ENCODE data around the gene ALG8.
A peak's percentile ranks its signal among the peaks of the same experiment; 100 is the strongest.
"Not testable (repeated sequence)": the region's sequence is repeated elsewhere in the genome, so short reads cannot be mapped to it uniquely, and the experiment has no call there.

Gene ALG8

DNA sequence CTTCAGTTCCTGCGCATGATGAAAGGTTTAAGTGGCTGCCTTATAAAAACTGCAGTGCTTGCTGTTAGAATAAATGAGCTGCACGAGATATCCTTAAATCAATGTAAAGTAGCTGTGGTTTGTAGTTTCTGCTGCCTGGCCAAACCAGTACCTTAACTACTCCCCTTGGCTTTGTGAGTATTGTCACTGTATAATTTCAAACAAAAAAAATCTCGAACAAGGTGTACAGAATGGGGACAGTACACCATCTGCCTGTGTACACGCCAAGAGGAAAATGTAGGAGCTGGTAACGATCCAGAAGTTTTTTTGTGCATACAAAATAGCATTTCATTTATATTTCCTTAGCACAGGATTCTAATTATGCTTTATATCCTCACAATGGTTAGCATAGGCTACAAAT, 39.2 kb downstream of the ALG8 start:
- no peak for DNase-seq

GRCh38 chr11:78099666-78100065, 39.8 kb downstream of the ALG8 start:
- no peak for DNase-seq

DNA sequence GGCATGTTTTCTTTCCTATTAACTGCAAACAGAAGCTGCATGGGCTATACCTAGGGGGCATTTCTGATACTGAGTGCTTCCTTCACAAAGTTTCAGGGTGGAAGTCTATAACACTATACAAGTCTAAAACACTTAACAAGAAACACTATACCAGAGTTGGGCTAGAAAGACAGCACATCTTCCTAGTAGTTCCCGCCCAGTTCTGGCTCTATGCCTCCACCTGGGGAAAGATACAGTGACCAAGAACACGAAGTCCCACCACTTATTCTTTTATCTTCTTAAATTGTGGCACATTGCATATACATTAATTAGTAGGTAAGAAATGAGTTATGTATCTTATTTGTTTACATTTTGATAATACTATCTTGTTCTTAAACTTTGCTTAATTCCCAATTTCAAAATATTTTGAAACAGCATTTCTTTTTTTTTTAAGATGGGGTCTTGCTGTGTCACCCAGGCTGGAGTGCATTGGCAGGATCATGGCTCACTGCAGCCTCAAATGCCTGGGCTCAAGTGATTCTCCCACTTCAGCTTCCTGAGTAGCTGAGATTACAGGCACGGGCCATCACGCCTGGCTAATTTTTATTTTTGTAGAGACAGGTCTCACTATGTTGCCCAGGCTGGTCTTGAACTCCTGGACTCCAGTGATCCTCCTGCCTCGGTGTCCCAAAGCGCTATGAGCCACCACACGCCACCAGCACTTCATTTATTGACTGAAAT, 41.6 kb downstream of the ALG8 start:
- no peak for DNase-seq

DNA sequence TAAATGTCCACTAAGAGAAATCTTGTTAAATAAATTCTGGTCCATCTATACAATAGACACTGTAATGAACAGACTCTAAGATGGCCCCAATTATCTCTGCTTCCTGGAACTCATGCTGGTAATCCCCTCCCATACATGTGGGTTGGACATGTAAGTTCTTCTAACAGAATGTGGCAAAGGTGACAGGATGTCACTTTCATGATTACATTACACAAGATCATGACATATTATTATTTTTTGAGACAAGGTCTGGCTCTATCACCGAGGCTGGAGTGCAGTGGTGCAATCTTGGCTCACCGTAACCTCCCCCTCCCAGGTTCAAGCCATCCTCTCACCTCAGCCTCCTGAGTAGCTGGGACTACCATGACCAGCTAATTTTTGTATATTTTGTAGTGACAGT, 45.2 kb downstream of the ALG8 start:
- no peak for DNase-seq

DNA sequence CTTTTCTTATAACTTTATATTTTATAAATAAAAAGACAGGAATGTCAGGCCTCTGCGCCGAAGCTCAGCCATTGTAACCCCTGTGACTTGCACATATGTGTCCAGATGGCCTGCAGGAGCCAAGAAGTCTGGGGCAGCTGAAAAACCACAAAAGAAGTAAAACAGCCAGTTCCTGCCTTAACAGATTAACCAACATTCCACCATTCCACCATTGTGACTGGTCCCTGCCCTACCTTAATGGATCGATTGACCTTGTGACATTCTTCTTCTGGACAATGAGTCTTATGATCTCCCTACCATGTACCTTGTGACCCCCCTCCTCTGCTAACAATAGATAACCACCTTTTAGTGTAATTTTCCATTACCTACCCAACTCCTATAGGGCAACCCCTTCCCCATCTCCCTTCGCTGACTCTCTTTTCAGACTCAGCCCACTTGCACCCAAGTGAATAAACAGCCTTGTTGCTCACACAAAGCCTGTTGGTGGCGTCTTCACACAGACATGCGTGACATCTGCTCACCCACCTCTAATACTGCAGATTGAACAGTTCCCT, 52.8 kb downstream of the ALG8 start:
- DNase-seq = not testable (repeated sequence)

DNA sequence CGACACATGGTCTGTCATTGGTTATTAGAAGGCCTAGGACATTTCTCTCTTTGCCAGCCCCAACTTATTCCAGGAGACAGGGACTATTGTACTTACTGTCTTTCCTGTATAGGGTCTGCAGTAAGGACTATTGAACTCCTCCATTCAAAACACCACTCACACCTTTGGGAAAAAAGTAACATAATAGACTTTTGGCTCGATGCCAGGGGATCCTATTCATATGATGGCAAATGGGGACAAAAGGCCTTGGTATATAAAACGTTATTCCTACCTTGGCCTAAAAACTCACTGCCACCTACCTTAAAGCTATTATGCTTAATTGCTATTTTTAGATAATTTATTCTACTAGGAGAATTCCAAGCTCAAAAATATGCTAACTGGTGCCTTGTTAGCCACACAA, 53.5 kb downstream of the ALG8 start:
- DNase-seq = no peak

DNA sequence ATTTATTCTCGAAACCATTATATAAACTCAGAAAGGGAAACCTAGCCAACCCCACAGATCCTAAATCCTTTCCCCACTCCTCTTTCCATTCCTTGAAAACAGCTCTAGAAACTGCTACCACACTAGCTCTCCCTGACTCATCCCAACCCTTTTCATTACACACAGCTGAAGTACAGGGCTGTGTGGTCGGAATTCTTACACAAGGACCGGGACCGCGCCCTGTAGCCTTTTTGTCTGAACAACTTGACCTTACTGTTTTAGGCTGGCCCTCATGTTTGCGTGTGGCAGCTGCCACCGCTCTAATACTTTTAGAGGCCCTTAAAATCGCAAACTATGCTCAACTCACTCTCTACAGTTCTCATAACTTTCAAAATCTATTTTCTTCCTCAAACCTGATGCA, 54.9 kb downstream of the ALG8 start:
- DNase-seq = not testable (repeated sequence)

GRCh38 chr11:78083021-78083420, 56.4 kb downstream of the ALG8 start:
- DNase-seq = no peak

- DNase-seq = no peak
Measured at GRCh38 chr11:78082146-78082545, 57.3 kb downstream of the ALG8 start.

DNA sequence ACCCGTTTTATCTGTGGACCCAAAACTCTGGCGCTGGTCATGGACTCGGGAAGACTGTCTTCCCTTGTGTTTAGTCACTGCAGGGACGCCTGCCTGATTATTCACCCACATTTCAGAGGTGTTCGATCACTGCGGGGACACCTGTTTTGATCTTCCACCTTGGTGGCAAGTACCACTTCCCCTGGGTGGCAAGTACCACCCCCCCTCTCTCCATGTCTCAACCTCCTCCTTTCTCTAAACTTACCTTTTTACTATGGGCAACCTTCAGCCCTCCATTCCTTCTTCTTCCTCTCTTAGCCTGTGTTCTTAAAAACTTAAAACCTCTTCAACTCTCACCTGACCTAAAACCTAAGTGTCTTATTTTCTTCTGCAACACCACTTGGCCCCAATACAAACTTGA, 57.8 kb downstream of the ALG8 start:
- no peak for DNase-seq

- no peak for DNase-seq
Measured at GRCh38 chr11:78080818-78081495, 58.5 kb downstream of the ALG8 start.

DNA sequence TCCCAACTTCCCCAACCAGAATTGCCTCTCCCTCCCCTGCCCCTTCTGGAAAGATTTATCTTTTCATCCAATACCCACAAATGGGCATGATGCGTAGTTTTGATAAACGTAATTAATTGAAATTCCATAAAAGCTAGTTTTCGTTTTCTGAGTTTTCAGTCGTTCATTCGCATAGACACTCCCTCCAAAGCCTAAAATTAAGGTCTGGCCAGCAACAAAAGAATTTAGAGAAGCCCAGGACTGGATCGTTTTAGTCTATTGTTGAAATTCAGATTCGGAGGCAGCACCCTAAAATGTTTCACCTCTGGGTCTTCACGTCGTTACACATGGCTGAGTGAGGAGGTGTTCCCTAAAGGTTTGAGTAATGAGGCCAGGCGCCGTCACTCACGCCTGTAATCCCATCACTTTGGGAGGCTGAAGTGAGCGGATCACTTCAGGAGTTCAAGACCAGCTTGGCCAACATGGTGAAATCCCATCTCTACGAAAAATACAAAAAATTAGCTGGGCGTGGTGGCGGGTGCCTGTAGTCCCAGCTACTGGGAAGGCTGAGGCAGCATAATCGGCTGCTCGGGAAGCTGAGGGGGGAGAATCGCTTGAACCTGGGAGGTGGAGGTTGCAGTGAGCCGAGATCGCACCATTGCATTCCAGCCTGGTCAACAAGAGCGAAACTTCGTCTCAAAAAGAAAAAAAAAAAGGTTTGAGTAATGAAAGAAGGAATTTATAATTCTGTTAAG, 59.2 kb downstream of the ALG8 start:
- no peak for DNase-seq

DNA sequence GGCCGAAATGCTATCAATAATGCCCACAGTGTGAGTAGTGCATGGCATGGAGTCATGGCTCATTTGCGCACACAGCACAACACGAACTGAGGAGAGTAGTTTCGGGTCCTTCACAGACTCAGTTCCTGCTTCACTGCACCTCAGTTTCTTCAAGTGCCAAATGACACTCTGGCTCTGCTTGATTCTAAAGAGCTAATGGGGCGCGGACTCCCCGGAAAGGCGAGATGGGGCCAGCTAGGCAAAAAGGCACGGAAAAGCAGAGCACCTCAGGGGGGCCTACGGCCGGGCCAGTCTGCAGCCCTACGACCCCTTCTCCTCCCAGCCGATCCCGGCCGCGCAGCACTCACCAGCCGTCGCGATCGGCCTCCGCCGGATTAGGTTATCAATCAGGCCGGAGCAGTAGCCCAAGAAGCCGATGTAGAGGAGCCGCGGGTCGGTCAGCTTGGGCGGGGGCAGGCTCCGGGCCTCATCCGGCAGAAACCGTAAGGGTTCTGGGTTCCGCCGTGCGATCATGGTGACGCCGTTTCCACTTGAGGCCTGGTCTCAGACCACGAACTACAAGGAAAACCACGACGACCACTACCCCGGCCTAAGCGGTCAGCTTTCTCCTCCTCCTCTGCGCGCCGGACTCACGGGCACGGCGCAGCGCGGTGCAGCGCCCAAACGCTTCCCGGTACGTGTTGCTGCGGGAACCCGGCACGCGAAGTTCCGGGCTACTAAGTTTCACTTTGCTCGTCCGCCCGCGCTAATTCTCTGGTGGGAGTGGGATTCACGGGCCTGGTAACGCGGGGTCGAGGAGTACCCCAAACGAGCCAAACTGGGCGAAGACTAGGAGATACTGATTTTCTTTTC, 60.0 kb downstream of the ALG8 start, which contains the start of gene NDUFC2:
Gene NDUFC2, minus strand, starts transcription at position 631 of the 852 bp plus-strand sequence. Its CDS starts 118 bp downstream, at position 513.
- DNase-seq = peak; percentile 67 to 68

DNA sequence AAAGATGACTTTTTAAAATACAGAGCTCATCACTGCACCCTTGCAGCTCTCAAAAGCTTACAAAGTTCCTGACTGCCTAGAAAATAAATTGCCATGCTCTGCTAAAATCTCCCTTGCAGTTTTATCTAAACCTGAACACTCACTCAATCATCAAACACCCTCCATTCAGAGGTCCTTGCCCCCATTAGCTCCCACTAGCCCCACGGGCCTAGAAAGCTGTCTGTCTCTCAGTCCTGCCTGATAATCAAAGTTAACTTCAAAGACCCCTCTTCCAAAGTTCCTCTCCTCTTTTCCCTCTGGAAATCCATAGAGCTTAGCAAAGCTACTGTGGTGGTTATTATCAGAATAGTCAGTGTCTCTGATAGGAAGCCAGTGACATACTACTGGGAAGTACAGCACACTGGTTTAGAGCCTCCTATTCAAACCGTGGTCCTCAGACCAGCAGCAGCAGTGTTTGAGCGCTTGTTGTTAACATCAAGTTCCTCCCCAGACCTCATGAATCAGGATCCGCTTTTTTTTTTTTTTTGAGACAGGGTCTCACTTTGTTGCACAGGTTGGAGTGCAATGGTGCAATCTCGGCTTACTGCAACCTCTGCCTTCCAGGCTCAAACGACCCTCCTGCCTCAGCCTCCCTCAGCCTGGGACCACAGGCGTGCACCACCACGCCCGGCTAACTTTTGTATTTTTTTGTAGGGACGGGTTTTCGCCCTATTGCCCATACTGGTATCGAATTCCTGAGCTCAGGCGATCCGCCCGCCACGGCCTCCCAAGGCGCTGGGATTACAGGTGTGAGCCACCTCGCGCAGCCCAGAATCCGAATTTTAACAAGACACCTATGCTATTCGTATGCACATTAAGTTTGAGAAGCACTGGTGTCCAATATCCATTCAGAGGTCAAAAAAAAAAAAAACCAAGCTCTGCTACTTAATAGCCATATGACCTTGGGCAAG, 60.9 kb downstream of the ALG8 start:
- DNase-seq = no peak

DNA sequence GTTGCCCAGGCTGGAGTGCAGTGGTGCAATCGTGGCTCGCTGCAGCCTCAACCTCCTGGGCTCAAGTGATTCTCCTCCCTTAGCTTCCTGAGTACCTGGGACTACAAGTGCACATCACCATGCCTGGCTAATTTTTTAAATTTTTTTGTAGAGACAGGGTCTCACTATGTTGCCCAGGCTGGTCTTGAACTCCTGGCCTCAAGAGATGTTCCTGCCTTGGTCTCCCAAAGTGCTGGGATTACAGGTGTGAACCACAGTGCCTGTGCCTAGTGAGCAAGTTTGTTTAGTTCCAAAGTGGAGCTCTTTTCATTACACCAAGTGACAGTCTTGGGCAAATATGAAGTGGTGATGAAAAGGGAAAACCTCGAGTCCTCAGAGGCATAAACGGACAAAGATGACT, 61.8 kb downstream of the ALG8 start:
- DNase-seq = not testable (repeated sequence)

- DNase-seq = no peak
Measured at GRCh38 chr11:78076733-78077403, 62.6 kb downstream of the ALG8 start.

GRCh38 chr11:78074756-78075155, 64.7 kb downstream of the ALG8 start:
- DNase-seq = no peak

DNA sequence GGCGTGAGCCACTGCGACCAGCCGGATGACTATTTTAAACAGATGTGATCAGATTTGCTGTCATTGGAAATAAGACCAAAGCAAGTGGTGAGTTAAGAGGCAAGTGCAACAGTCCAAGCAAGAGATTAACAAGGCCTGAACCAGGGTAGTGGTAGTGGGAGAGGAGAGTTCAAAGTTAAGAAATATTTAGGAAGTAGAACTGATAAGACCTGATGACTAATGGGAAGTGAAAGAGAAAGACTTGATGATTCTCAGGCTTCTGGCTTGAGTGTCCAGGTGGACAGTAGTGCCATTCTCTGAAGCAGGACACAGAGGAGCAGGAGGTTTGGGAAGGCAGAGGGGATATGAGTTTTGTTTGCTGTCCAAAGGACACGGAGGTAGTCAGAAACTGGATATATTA, 67.0 kb downstream of the ALG8 start:
- no peak for DNase-seq

GRCh38 chr11:78071717-78072116, 67.7 kb downstream of the ALG8 start:
- DNase-seq = no peak

GRCh38 chr11:78070621-78071020, 68.8 kb downstream of the ALG8 start:
- no peak for DNase-seq

DNA sequence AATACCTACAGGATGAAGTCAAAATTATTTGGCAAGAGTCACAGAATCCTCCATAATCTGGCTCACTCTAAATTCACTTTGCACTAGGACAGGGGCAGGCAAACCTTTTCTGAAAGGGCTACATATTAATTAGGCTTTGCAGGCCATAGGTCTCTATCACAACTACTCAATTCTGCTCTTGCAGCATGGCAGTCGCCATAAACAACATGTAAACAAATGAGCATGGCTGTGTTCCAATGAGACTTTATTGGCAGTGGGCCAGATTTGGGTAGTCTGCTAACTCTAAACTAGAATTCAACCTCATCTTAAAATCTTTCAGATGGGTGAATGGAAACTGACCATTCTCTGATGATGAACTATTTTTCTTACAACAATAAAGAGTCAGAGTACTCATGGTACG, 70.0 kb downstream of the ALG8 start:
- no peak for DNase-seq

All from CD4-positive, alpha-beta T cell treated with Interleukin-1 beta for 1 hour (primary cell).